Ovary (tissue), 9 donors: ENCODE measurements around the gene GPR63. TPM values are rescaled to one million over a fixed set of nuclear protein-coding genes. Genes with fewer than 3 reads are reported as not detected.

Experiments used
- DNase-seq, 5 donors: peaks; one replicate each; pipeline ENCODE4 v3.0.0-alpha.2; 2019 to 2020
- H3K27ac ChIP-seq, 2 donors: fragments of 200-600 bp; one replicate each; pipeline versions ENCODE4 v1.5.1 to v1.8.0; 2019 to 2022
- H3K27me3 ChIP-seq: fragments of 200-600 bp; one replicate; pipeline ENCODE4 v1.8.0; 2022
- H3K36me3 ChIP-seq: fragments of 200-600 bp; sonication (generic); one replicate; pipeline ENCODE4 v1.5.1; 2019
- H3K4me1 ChIP-seq: one replicate; pipeline ENCODE4 v1.8.1; 2013; ENCODE audit warnings: mild to moderate bottlenecking, moderate library complexity; ENCODE audit not compliant: insufficient read depth
- H3K4me3 ChIP-seq: fragments of 200-600 bp; sonication (generic); one replicate; pipeline ENCODE4 v1.5.1; 2017
- H3K9me3 ChIP-seq, 2 donors: fragments of 200-600 bp in 1 of 2; sonication (generic) in 1 of 2; one replicate each; pipeline versions ENCODE4 v1.5.1 to v1.8.1; 2013 to 2019; ENCODE audit warnings: mild to moderate bottlenecking in 1 of 2, moderate library complexity in 1 of 2
- EP300 ChIP-seq: sonication (generic); formaldehyde crosslinking; IDR thresholded peaks from one replicate; pipeline ENCODE4 v1.6.1; 2017; ENCODE audit warnings: antibody characterized with exemption
- POLR2A ChIP-seq: fragments of 450-650 bp; IDR thresholded peaks from one replicate; pipeline ENCODE4 v1.6.1; 2017; ENCODE audit warnings: antibody characterized with exemption, mild to moderate bottlenecking, moderate library complexity
- WGBS, 3 donors: extraction: QIAGEN DNeasy Blood & Tissue Kit in 1 of 3; methylation state at CpG; one replicate each; pipeline versions ENCODE4 v1.1.5 to v1.1.7; 2013 to 2017; 5-methylcytosine and 5-hydroxymethylcytosine counted together
- intact Hi-C, 4 donors: fragments of 100-400 bp; cut with DNase I; formaldehyde crosslinking; loops; one replicate each; pipeline versions ENCODE4 v1.11.0 to v1.15.1; 2022 to 2023
- polyA plus RNA-seq, 2 donors: library from polyadenylated mRNA; stranded (reverse); fragments of 200-250 nt in 1 of 2; fragments of 350-450 nt in 1 of 2; fragmentation: Illumina TruSeq in 1 of 2; extraction: RNeasy Lipid Tissue Mini Kit (QIAGEN cat#74804) in 1 of 2; gene quantifications; one replicate each; pipeline ENCODE4 v1.2.3, GENCODE V29; 2013 to 2014
- total RNA-seq, 7 donors: library from RNA; depleted of rRNA in 2 of 7; stranded (reverse); fragments of >200 nt in 2 of 7; fragmentation: NEBNext Ultra II Directional in 3 of 7; extraction: Animal tissue kit (Norgen Biotek cat#: 25700) in 3 of 7; gene quantifications; one replicate each; pipeline versions ENCODE4 v1.1.0 to v1.2.4, GENCODE V29; 2016 to 2023
- TF ChIP-seq, protein P1 (sequence below), 3 donors: fragments of 450-650 bp in 2 of 3; fragments of 200-600 bp in 1 of 3; IDR thresholded peaks; one replicate each; pipeline versions ENCODE4 v1.5.1 to v1.8.0; 2016 to 2022; ENCODE audit warnings: antibody characterized with exemption in 3 of 3, mild to moderate bottlenecking in 1 of 3
- donor health status: DM: no; HTN: no; CAD: no; lungs with moderate emphysema.
- donor health status: DM: no; HTN: no; CAD: no.
- donor health status: Bipolar disorder and iron deficiency.
- donor health status: DM: yes; HTN: yes; CAD: no.
- donor health status: DM: no; HTN: no; CAD: no.
- donor health status: DM: yes; HTN: yes; CAD: no.

Gene GPR63
- total and polyA plus RNA-seq, 9 donors = 1.3 to 2.5 (median 1.7) TPM

DNA sequence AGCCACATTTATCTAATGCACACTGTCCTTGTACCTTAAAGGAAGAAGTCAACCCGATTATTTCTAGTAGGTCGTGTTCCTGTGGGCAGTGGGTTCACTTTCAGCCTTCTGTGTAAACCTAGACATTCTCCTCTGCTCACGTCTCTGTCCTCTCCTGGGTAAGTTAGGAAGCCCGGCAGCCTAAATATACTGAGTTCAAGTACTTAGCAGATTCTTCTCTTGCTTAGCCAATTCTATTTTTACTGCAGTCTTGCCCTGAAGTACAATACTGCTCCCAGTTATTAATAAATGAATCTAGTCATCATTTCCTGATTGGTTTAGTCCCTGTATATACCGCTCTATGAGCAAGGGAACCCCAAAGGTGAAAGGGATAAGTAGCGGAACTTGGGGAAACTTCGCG is 14.6 kb upstream of the GPR63 start:
- H3K9me3 ChIP-seq = no peaks in the 10 kb centered on the region
- intact Hi-C loops = no loop called here
- DNase-seq = no peak
- no peak for TF ChIP-seq EP300
- TF ChIP-seq, protein P1, sequence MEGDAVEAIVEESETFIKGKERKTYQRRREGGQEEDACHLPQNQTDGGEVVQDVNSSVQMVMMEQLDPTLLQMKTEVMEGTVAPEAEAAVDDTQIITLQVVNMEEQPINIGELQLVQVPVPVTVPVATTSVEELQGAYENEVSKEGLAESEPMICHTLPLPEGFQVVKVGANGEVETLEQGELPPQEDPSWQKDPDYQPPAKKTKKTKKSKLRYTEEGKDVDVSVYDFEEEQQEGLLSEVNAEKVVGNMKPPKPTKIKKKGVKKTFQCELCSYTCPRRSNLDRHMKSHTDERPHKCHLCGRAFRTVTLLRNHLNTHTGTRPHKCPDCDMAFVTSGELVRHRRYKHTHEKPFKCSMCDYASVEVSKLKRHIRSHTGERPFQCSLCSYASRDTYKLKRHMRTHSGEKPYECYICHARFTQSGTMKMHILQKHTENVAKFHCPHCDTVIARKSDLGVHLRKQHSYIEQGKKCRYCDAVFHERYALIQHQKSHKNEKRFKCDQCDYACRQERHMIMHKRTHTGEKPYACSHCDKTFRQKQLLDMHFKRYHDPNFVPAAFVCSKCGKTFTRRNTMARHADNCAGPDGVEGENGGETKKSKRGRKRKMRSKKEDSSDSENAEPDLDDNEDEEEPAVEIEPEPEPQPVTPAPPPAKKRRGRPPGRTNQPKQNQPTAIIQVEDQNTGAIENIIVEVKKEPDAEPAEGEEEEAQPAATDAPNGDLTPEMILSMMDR (IDR thresholded peaks at IDR 0.05) = no peak
- TF ChIP-seq POLR2A = no peak
- H3K4me3 ChIP-seq = no peak overlapping the region
- no peaks in the 10 kb centered on the region for H3K27me3 ChIP-seq
- H3K4me1 ChIP-seq = no peaks in the 10 kb centered on the region
- H3K27ac ChIP-seq = no peak overlapping the region
- WGBS, 3 donors = 56 to 81% (median 73%) methylated on average over 8 of the region's 8 CpGs
- no peaks in the 10 kb centered on the region for H3K36me3 ChIP-seq

DNA sequence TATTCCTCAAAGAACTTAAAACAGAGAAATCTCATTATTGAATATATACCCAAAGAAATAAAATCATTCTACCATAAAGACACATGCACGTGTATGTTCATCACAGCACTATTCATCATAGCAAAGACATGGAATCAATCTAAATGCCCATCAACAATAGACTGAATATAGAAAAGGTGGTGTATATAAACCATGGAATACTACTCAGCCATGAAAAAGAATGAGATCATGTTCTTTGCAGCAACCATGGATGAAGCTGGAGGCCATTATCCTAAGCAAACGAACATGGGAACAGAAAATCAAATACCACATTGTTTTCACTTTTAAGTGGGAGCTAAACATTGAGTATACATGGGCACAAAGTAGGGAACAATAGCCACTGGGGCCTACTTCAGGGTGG is 12.3 kb upstream of the GPR63 start:
- Histone ChIP-seq H3K27me3 (no peaks in the 10 kb centered on the region), H3K27ac (no peak overlapping the region), H3K9me3 (no peaks in the 10 kb centered on the region), H3K4me1 (no peaks in the 10 kb centered on the region), H3K36me3 (no peaks in the 10 kb centered on the region), H3K4me3 (no peak overlapping the region)
- DNase-seq = no peak
- 70 to 80% (median 77%) methylated on average over 2 of the region's 2 CpGs for WGBS, 3 donors
- TF ChIP-seq POLR2A = no peak
- TF ChIP-seq EP300 = no peak
- TF ChIP-seq, protein P1 (IDR thresholded peaks at IDR 0.05) = no peak
- intact Hi-C loops = no loop called here

DNA sequence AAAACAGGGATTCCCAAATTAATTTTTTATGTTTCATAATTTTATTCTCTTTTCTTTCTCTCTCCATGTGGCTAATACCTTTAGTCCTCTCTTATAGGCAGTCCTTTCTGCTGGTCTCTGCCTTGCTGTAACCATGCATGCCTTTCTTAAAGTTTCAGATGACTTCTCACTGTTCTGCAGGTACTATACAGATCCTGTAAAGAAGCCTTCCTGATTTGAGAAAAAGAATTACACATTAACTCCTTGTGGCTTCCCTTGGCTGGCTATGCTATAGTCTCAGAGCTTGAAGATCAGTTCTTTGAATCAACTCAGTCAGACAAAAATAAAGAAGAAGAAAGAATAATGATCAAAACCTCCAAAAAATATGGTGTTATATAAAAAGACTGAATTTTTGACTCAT is 7.3 kb upstream of the GPR63 start:
- Histone ChIP-seq H3K4me3 (no peak overlapping the region), H3K27me3 (no peaks in the 10 kb centered on the region), H3K27ac (no peak overlapping the region), H3K36me3 (no peaks in the 10 kb centered on the region), H3K4me1 (no peaks in the 10 kb centered on the region), H3K9me3 (no peaks in the 10 kb centered on the region)
- no peak for TF ChIP-seq EP300
- TF ChIP-seq POLR2A = no peak
- TF ChIP-seq, protein P1 (IDR thresholded peaks at IDR 0.05) = no peak
- intact Hi-C loops = no loop called here
- no peak for DNase-seq

DNA sequence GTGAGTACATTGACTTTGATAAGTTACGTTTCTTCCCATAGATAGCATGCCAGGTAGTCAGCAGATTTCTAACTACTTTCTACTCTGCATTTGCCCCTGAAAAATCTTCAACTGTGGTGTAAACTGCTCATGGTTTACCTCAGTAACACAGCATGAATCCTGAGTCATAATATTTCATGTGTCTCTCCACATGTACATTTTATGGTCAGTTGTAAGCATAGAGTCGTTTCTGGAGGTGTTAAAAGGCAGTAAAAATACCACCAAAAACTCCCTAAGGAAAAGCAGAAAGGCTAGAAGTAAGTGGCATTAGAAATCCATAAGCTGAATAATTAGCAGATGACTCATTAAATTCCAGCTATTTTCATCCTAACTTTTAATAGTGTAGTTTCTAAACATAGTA is 4.1 kb upstream of the GPR63 start:
- 15 to 23% (median 17%) methylated on average over 2 of the region's 2 CpGs for WGBS, 3 donors
- Histone ChIP-seq H3K9me3 (no peaks in the 10 kb centered on the region), H3K27me3 (no peaks in the 10 kb centered on the region), H3K27ac (no peak overlapping the region), H3K4me3 (no peak overlapping the region), H3K4me1 (no peaks in the 10 kb centered on the region), H3K36me3 (no peaks in the 10 kb centered on the region)
- intact Hi-C loops = no loop called here
- TF ChIP-seq, protein P1 (IDR thresholded peaks at IDR 0.05) = no peak
- TF ChIP-seq POLR2A = no peak
- DNase-seq = no peak

DNA sequence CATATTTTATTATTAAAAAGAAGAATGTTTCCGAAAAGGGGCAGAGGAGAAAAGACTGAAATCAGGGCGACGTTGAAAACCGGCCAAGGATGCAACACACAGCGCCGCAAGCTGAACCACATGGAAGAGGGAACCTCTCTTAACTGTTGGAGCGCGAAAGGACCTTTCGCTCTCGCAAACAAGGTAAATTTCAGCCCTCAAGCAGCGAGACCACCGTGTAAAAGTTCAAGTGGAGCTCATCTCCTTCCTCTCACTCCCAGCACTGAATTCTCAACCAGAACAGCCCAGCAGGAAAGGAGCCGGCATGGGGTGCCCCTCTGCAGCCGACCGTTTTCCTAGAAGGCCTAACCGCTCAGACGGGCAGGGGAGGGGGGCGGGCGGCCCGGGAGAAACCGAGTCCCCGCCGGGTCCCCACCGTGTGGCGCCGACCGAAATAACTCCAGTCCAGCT is 621 bp downstream of the GPR63 start:
- Histone ChIP-seq H3K9me3 (no peaks in the 10 kb centered on the region), H3K36me3 (no peaks in the 10 kb centered on the region), H3K4me1 (no peaks in the 10 kb centered on the region), H3K4me3 (peak overlapping the region; percentile 47), H3K27ac (peak overlapping the region in 1 of 2 donors; percentile 35), H3K27me3 (no peaks in the 10 kb centered on the region)
- TF ChIP-seq POLR2A (no peak), EP300 (no peak)
- TF ChIP-seq, protein P1 (IDR thresholded peaks at IDR 0.05) = no peak
- intact Hi-C loops = no loop called here
- WGBS, 3 donors = 0 to 1% (median 1%) methylated on average over 24 to 27 of the region's 27 CpGs
- DNase-seq = peak in 2 of 5 donors; percentile 16 to 22
